ENCODE data around the gene RBM15B. TPM values are rescaled to one million over a fixed set of nuclear protein-coding genes. Genes with fewer than 3 reads are reported as not detected.

Gene RBM15B
- total RNA-seq, 1 experiment from 2014 or later: 55.6 TPM

GRCh38 chr3:51429138-51429537 lies 38.1 kb downstream of the RBM15B start:
- POLR2A ChIA-PET: no interaction called here
- H3K36me3 Mint-ChIP-seq: peaks cover 36% of the 10 kb centered on the region
- no peaks in the 10 kb centered on the region for H3K27me3 Mint-ChIP-seq (ENCODE audit: low read depth)
- H3K4me1 Mint-ChIP-seq: no peaks in the 10 kb centered on the region
- no peak for TF ChIP-seq HMGXB4 (CRISPR knock-in tag; IDR thresholded peaks at IDR 0.05)
- TF ChIP-seq FOXJ3 (CRISPR knock-in tag; IDR thresholded peaks at IDR 0.05; ENCODE audit: borderline replicate concordance): no peak
- no peak for TF ChIP-seq USF1 (CRISPR knock-in tag; IDR thresholded peaks at IDR 0.05)
- TF ChIP-seq, protein P1, sequence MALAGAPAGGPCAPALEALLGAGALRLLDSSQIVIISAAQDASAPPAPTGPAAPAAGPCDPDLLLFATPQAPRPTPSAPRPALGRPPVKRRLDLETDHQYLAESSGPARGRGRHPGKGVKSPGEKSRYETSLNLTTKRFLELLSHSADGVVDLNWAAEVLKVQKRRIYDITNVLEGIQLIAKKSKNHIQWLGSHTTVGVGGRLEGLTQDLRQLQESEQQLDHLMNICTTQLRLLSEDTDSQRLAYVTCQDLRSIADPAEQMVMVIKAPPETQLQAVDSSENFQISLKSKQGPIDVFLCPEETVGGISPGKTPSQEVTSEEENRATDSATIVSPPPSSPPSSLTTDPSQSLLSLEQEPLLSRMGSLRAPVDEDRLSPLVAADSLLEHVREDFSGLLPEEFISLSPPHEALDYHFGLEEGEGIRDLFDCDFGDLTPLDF (CRISPR knock-in tag; IDR thresholded peaks at IDR 0.05): no peak
- H3K4me3 Mint-ChIP-seq: no peak overlapping the region
- CTCF ChIA-PET: no interaction called here
- H3K27ac Mint-ChIP-seq: no peak overlapping the region
- DNase-seq (ENCODE audit: low spot score) (no peak), ATAC-seq (no peak)
- no peaks in the 10 kb centered on the region for H3K9me3 Mint-ChIP-seq

DNA sequence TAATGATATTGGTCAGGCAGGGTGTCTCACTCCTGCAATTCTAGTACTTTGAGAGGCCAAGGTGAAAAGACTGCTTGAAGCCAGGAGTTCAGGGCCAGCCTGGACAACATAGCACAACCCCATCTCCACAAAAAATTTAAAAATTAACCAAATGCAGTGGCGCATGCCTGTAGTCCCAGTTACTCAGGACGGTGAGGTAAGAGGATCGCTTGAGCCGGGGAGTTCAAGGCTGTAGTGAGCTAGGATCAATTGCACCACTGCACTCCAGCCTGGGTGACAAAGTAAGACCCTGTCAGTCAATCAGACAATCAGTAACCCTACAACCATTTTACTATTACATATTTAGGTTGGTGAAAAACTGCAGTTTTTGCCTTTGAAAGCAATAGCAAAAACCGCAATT lies 43.0 kb downstream of the RBM15B start:
- no peak overlapping the region for H3K4me3 Mint-ChIP-seq
- peaks cover 28% of the 10 kb centered on the region for H3K36me3 Mint-ChIP-seq
- ATAC-seq (no peak), DNase-seq (ENCODE audit: low spot score) (no peak)
- H3K9me3 Mint-ChIP-seq: no peaks in the 10 kb centered on the region
- CTCF ChIA-PET: interaction anchor here (0.8 to 2.0 kb wide), 19 partner anchors 9 to 822 kb away, joined by 3 to 20 read pairs (median 7); partner anchors contain the start of genes CISH, DCAF1, MAPKAPK3 and RBM15B
- no peak overlapping the region for H3K27ac Mint-ChIP-seq
- no peaks in the 10 kb centered on the region for H3K4me1 Mint-ChIP-seq
- POLR2A ChIA-PET: no interaction called here
- H3K27me3 Mint-ChIP-seq (ENCODE audit: low read depth): no peaks in the 10 kb centered on the region
- TF ChIP-seq FOXJ3 (CRISPR knock-in tag; IDR thresholded peaks at IDR 0.05; ENCODE audit: borderline replicate concordance) (no peak), AR (CRISPR knock-in tag; IDR thresholded peaks at IDR 0.05) (no peak), SMAD4 (CRISPR knock-in tag; IDR thresholded peaks at IDR 0.05) (no peak), STAT6 (CRISPR knock-in tag; conservative IDR thresholded peaks at IDR 0.05; ENCODE audit: low read depth) (no peak), GRHL2 (CRISPR knock-in tag; IDR thresholded peaks at IDR 0.05; ENCODE audit: insufficient replicate concordance, severe bottlenecking) (no peak), ZNF281 (CRISPR knock-in tag; IDR thresholded peaks at IDR 0.05) (no peak), ZNF423 (CRISPR knock-in tag; IDR thresholded peaks at IDR 0.05) (no peak), HMGXB4 (CRISPR knock-in tag; IDR thresholded peaks at IDR 0.05) (no peak), ZBTB21 (CRISPR knock-in tag; IDR thresholded peaks at IDR 0.05; ENCODE audit: borderline replicate concordance) (no peak), ELF4 (CRISPR knock-in tag; IDR thresholded peaks at IDR 0.05; ENCODE audit: low read depth) (no peak), EMX1 (CRISPR knock-in tag; IDR thresholded peaks at IDR 0.05) (no peak)
- TF ChIP-seq, protein P2, sequence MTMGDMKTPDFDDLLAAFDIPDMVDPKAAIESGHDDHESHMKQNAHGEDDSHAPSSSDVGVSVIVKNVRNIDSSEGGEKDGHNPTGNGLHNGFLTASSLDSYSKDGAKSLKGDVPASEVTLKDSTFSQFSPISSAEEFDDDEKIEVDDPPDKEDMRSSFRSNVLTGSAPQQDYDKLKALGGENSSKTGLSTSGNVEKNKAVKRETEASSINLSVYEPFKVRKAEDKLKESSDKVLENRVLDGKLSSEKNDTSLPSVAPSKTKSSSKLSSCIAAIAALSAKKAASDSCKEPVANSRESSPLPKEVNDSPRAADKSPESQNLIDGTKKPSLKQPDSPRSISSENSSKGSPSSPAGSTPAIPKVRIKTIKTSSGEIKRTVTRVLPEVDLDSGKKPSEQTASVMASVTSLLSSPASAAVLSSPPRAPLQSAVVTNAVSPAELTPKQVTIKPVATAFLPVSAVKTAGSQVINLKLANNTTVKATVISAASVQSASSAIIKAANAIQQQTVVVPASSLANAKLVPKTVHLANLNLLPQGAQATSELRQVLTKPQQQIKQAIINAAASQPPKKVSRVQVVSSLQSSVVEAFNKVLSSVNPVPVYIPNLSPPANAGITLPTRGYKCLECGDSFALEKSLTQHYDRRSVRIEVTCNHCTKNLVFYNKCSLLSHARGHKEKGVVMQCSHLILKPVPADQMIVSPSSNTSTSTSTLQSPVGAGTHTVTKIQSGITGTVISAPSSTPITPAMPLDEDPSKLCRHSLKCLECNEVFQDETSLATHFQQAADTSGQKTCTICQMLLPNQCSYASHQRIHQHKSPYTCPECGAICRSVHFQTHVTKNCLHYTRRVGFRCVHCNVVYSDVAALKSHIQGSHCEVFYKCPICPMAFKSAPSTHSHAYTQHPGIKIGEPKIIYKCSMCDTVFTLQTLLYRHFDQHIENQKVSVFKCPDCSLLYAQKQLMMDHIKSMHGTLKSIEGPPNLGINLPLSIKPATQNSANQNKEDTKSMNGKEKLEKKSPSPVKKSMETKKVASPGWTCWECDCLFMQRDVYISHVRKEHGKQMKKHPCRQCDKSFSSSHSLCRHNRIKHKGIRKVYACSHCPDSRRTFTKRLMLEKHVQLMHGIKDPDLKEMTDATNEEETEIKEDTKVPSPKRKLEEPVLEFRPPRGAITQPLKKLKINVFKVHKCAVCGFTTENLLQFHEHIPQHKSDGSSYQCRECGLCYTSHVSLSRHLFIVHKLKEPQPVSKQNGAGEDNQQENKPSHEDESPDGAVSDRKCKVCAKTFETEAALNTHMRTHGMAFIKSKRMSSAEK (CRISPR knock-in tag; IDR thresholded peaks at IDR 0.05; ENCODE audit: borderline replicate concordance): no peak

All from WTC11 (cell line).